Measurements from ENCODE around the gene FGD2.

Gene FGD2

GRCh38 chr6:37013516-37014491 is 8.3 kb downstream of the FGD2 start:
- no peak for TF ChIP-seq GATA3 (IDR thresholded peaks at IDR 0.05; ENCODE audit: low read depth, low read length)
- TF ChIP-seq GATA2 (IDR thresholded peaks at IDR 0.05; ENCODE audit: low read depth, low read length) = no peak

- TF ChIP-seq GATA2 (IDR thresholded peaks at IDR 0.05; ENCODE audit: low read depth, low read length) (no peak), GATA3 (IDR thresholded peaks at IDR 0.05; ENCODE audit: low read depth, low read length) (no peak)
Observed at GRCh38 chr6:37014667-37015066, 9.2 kb downstream of the FGD2 start.

GRCh38 chr6:37015532-37015931 is 10.1 kb downstream of the FGD2 start:
- TF ChIP-seq GATA2 (IDR thresholded peaks at IDR 0.05; ENCODE audit: low read depth, low read length) = no peak
- TF ChIP-seq GATA3 (IDR thresholded peaks at IDR 0.05; ENCODE audit: low read depth, low read length) = no peak

GRCh38 chr6:37016995-37017394 is 11.5 kb downstream of the FGD2 start:
- TF ChIP-seq GATA2 (IDR thresholded peaks at IDR 0.05; ENCODE audit: low read depth, low read length) (no peak), GATA3 (IDR thresholded peaks at IDR 0.05; ENCODE audit: low read depth, low read length) (no peak)

GRCh38 chr6:37017606-37018197 is 12.2 kb downstream of the FGD2 start:
- TF ChIP-seq GATA2 (IDR thresholded peaks at IDR 0.05; ENCODE audit: low read depth, low read length) (no peak), GATA3 (IDR thresholded peaks at IDR 0.05; ENCODE audit: low read depth, low read length) (no peak)

GRCh38 chr6:37018198-37019064 is 13.0 kb downstream of the FGD2 start:
- TF ChIP-seq GATA2 (IDR thresholded peaks at IDR 0.05; ENCODE audit: low read depth, low read length) (no peak), GATA3 (IDR thresholded peaks at IDR 0.05; ENCODE audit: low read depth, low read length) (no peak)

- TF ChIP-seq GATA2 (IDR thresholded peaks at IDR 0.05; ENCODE audit: low read depth, low read length) (no peak), GATA3 (IDR thresholded peaks at IDR 0.05; ENCODE audit: low read depth, low read length) (no peak)
Observed at GRCh38 chr6:37019065-37019450, 13.6 kb downstream of the FGD2 start.

GRCh38 chr6:37020381-37020780 is 14.9 kb downstream of the FGD2 start:
- TF ChIP-seq GATA3 (IDR thresholded peaks at IDR 0.05; ENCODE audit: low read depth, low read length) (no peak), GATA2 (IDR thresholded peaks at IDR 0.05; ENCODE audit: low read depth, low read length) (no peak)

GRCh38 chr6:37020812-37021211 is 15.4 kb downstream of the FGD2 start:
- TF ChIP-seq GATA2 (IDR thresholded peaks at IDR 0.05; ENCODE audit: low read depth, low read length) (no peak), GATA3 (IDR thresholded peaks at IDR 0.05; ENCODE audit: low read depth, low read length) (no peak)

- no peak for TF ChIP-seq GATA2 (IDR thresholded peaks at IDR 0.05; ENCODE audit: low read depth, low read length)
- TF ChIP-seq GATA3 (IDR thresholded peaks at IDR 0.05; ENCODE audit: low read depth, low read length) = no peak
Observed at GRCh38 chr6:37021356-37022129, 16.1 kb downstream of the FGD2 start.

GRCh38 chr6:37022135-37022863 is 16.8 kb downstream of the FGD2 start:
- TF ChIP-seq GATA2 (IDR thresholded peaks at IDR 0.05; ENCODE audit: low read depth, low read length) (no peak), GATA3 (IDR thresholded peaks at IDR 0.05; ENCODE audit: low read depth, low read length) (no peak)

GRCh38 chr6:37024656-37025337 is 19.3 kb downstream of the FGD2 start:
- no peak for TF ChIP-seq GATA2 (IDR thresholded peaks at IDR 0.05; ENCODE audit: low read depth, low read length)
- no peak for TF ChIP-seq GATA3 (IDR thresholded peaks at IDR 0.05; ENCODE audit: low read depth, low read length)
